Right cardiac atrium (tissue), 5 donors: Measurements from ENCODE around the gene PACRG. TPM values are rescaled to one million over a fixed set of nuclear protein-coding genes. Genes with fewer than 3 reads are reported as not detected.

Experiments
- ATAC-seq, 2 donors: fragments of 200-7000 bp; cut with Tn5 transposase; one replicate each; pipeline versions ENCODE4 v1.8.0 to v1.9.1; 2020; ENCODE audit warnings: moderate library complexity in 2 of 2, mild to moderate bottlenecking in 1 of 2
- DNase-seq, 3 donors: peaks; one replicate each; pipeline ENCODE4 v3.0.0-alpha.2; 2020
- H3K27ac ChIP-seq: one replicate; pipeline ENCODE4 v1.5.1; 2013; ENCODE audit warnings: mild to moderate bottlenecking, low read length, control low read depth, moderate library complexity
- H3K27me3 ChIP-seq: one replicate; pipeline ENCODE4 v1.6.1; 2013; ENCODE audit not compliant: control insufficient read depth, insufficient read depth
- H3K4me1 ChIP-seq: one replicate; pipeline ENCODE4 v1.6.1; 2013; ENCODE audit warnings: low read length; ENCODE audit not compliant: control insufficient read depth, insufficient read depth
- H3K4me3 ChIP-seq: one replicate; pipeline ENCODE4 v1.5.1; 2013; ENCODE audit warnings: low read length, control low read depth
- H3K9me3 ChIP-seq: one replicate; pipeline ENCODE4 v1.6.1; 2013; ENCODE audit warnings: low read length; ENCODE audit not compliant: control insufficient read depth
- WGBS: extraction: QIAGEN DNeasy Blood & Tissue Kit; methylation state at CpG from one replicate; pipeline ENCODE4 v1.1.7; 2013; 5-methylcytosine and 5-hydroxymethylcytosine counted together
- intact Hi-C, 4 donors: fragments of 100-400 bp; cut with DNase I; formaldehyde crosslinking; loops; one replicate each; pipeline versions ENCODE4 v1.11.0 to v1.14.0; 2022 to 2023
- polyA plus RNA-seq: library from polyadenylated mRNA; stranded (reverse); fragments of 200-250 nt; gene quantifications from one replicate; pipeline ENCODE4 v1.2.3, GENCODE V29; 2013
- total RNA-seq, 4 donors: library from RNA; stranded (reverse); fragmentation: NEBNext Ultra II Directional; extraction: Animal tissue kit (Norgen Biotek cat#: 25700); gene quantifications; one replicate each; pipeline ENCODE4 v1.2.1, GENCODE V29; 2021
- donor health status: healthy with polysubstance abuse.
- donor health status: DM: no; HTN: yes; CAD: no.
- donor health status: DM: no; HTN: no; CAD: no.
- donor health status: DM: no; HTN: yes; CAD: no; lungs with severe emphysema.
- donor health status: DM: yes; HTN: yes; CAD: no.

The PACRG gene
- total and polyA plus RNA-seq, 5 donors, result 3.9 to 9.4 (median 4.9) TPM

GRCh38 chr6:163323274-163323673 is 595.5 kb downstream of the PACRG start:
- 95% methylated on average over 13 of the region's 13 CpGs for WGBS
- ATAC-seq (peak in 1 of 2 donors; percentile 8), DNase-seq (no peak)
- Histone ChIP-seq H3K4me3 (no peak overlapping the region), H3K27ac (no peak overlapping the region), H3K9me3 (no peaks in the 10 kb centered on the region), H3K4me1 (peaks cover 15% of the 10 kb centered on the region), H3K27me3 (no peaks in the 10 kb centered on the region)
- intact Hi-C loops, result no loop called here

GRCh38 chr6:163323705-163324104 is 595.9 kb downstream of the PACRG start:
- Histone ChIP-seq H3K9me3 (no peaks in the 10 kb centered on the region), H3K27ac (no peak overlapping the region), H3K27me3 (no peaks in the 10 kb centered on the region), H3K4me1 (peaks cover 11% of the 10 kb centered on the region), H3K4me3 (no peak overlapping the region)
- peak; percentile 38 to 65 for ATAC-seq
- intact Hi-C loops, result no loop called here
- 66% methylated on average over 7 of the region's 7 CpGs for WGBS
- peak in 1 of 3 donors; percentile 56 for DNase-seq

- WGBS, result 92% methylated on average over 4 of the region's 4 CpGs
- H3K27ac ChIP-seq, result no peak overlapping the region
- intact Hi-C loops, result no loop called here
Observed at GRCh38 chr6:163324326-163324687, 596.5 kb downstream of the PACRG start.

GRCh38 chr6:163324688-163325389 is 597.1 kb downstream of the PACRG start:
- DNase-seq, result peak; percentile 62 to 89 (median 83)

More at GRCh38 chr6:163324326-163324687, 596.5 kb downstream of the PACRG start:
- Histone ChIP-seq H3K27me3 (no peaks in the 10 kb centered on the region), H3K9me3 (no peaks in the 10 kb centered on the region), H3K4me1 (peaks cover 9% of the 10 kb centered on the region), H3K4me3 (no peak overlapping the region)
- DNase-seq (no peak), ATAC-seq (no peak)

GRCh38 chr6:163325390-163325784 is 597.6 kb downstream of the PACRG start:
- H3K27ac ChIP-seq, result no peak overlapping the region
- intact Hi-C loops, result no loop called here
- WGBS, result 87% methylated on average over 4 of the region's 4 CpGs

More at GRCh38 chr6:163324688-163325389, 597.1 kb downstream of the PACRG start:
- Histone ChIP-seq H3K9me3 (no peaks in the 10 kb centered on the region), H3K4me1 (peaks cover 9% of the 10 kb centered on the region), H3K27me3 (no peaks in the 10 kb centered on the region), H3K27ac (no peak overlapping the region), H3K4me3 (no peak overlapping the region)
- intact Hi-C loops, result no loop called here
- ATAC-seq, result peak; percentile 80 to 82
- WGBS, result 39% methylated on average over 10 of the region's 10 CpGs

GRCh38 chr6:163327165-163327880 is 599.5 kb downstream of the PACRG start:
- no peak for ATAC-seq
- Histone ChIP-seq H3K27me3 (no peaks in the 10 kb centered on the region), H3K27ac (no peak overlapping the region), H3K4me1 (peaks cover 2% of the 10 kb centered on the region), H3K9me3 (no peaks in the 10 kb centered on the region), H3K4me3 (no peak overlapping the region)
- no peak for DNase-seq
- WGBS, result 91% methylated on average over 9 of the region's 9 CpGs
- intact Hi-C loops, result no loop called here

More at GRCh38 chr6:163325390-163325784, 597.6 kb downstream of the PACRG start:
- Histone ChIP-seq H3K4me1 (peaks cover 7% of the 10 kb centered on the region), H3K27me3 (no peaks in the 10 kb centered on the region), H3K9me3 (no peaks in the 10 kb centered on the region), H3K4me3 (no peak overlapping the region)
- no peak for ATAC-seq
- DNase-seq, result no peak

- H3K9me3 ChIP-seq, result no peaks in the 10 kb centered on the region
- no peak overlapping the region for H3K4me3 ChIP-seq
- H3K27me3 ChIP-seq, result no peaks in the 10 kb centered on the region
- ATAC-seq, result no peak
- DNase-seq, result no peak
- no peak overlapping the region for H3K27ac ChIP-seq
- intact Hi-C loops, result no loop called here
- H3K4me1 ChIP-seq, result peaks cover 2% of the 10 kb centered on the region
- 70% methylated on average over 8 of the region's 8 CpGs for WGBS
Observed at GRCh38 chr6:163327921-163328320, 600.1 kb downstream of the PACRG start.

- DNase-seq, result no peak
- no peak overlapping the region for H3K27ac ChIP-seq
- no peak overlapping the region for H3K4me3 ChIP-seq
- no peaks in the 10 kb centered on the region for H3K27me3 ChIP-seq
- H3K4me1 ChIP-seq, result peaks cover 2% of the 10 kb centered on the region
- intact Hi-C loops, result no loop called here
- WGBS, result 88% methylated on average over 11 of the region's 11 CpGs
- H3K9me3 ChIP-seq, result no peaks in the 10 kb centered on the region
- ATAC-seq, result no peak
Observed at GRCh38 chr6:163328411-163328810, 600.6 kb downstream of the PACRG start.

- intact Hi-C loops, result loop anchor here in 2 of 4 donors (10.0 kb wide), 1 partner anchor 85 kb away; the partner anchor contains the start of gene QKI (in 2 of the 2)
Observed at GRCh38 chr6:163329991-163330390, 602.2 kb downstream of the PACRG start.

GRCh38 chr6:163331245-163331644 is 603.5 kb downstream of the PACRG start:
- ATAC-seq (no peak), DNase-seq (peak in 1 of 3 donors; percentile 34)
- Histone ChIP-seq H3K4me3 (no peak overlapping the region), H3K27me3 (no peaks in the 10 kb centered on the region), H3K4me1 (peaks cover 16% of the 10 kb centered on the region), H3K27ac (no peak overlapping the region), H3K9me3 (no peaks in the 10 kb centered on the region)
- intact Hi-C loops, result loop anchor here in 2 of 4 donors (10.0 kb wide), 1 partner anchor 84 kb away; the partner anchor contains the start of gene QKI (in 2 of the 2)
- 90% methylated on average over 9 of the region's 9 CpGs for WGBS

More at GRCh38 chr6:163329991-163330390, 602.2 kb downstream of the PACRG start:
- Histone ChIP-seq H3K27me3 (no peaks in the 10 kb centered on the region), H3K27ac (no peak overlapping the region), H3K9me3 (no peaks in the 10 kb centered on the region), H3K4me1 (peaks cover 12% of the 10 kb centered on the region), H3K4me3 (no peak overlapping the region)
- 67% methylated on average over 9 of the region's 9 CpGs for WGBS
- DNase-seq, result peak in 1 of 3 donors; percentile 41
- ATAC-seq, result no peak

- Histone ChIP-seq H3K27me3 (no peaks in the 10 kb centered on the region), H3K9me3 (no peaks in the 10 kb centered on the region), H3K4me1 (peaks cover 22% of the 10 kb centered on the region), H3K4me3 (no peak overlapping the region), H3K27ac (no peak overlapping the region)
- no peak for DNase-seq
- intact Hi-C loops, result loop anchor here in 2 of 4 donors (10.0 kb wide), 1 partner anchor 82 kb away; the partner anchor contains the start of gene QKI (in 2 of the 2)
- 94% methylated on average over 7 of the region's 7 CpGs for WGBS
- no peak for ATAC-seq
Observed at GRCh38 chr6:163332575-163332974, 604.8 kb downstream of the PACRG start.
